GM23248 (cell line): ENCODE results near the gene MYBPC3. TPM values are rescaled to one million over a fixed set of nuclear protein-coding genes. Genes with fewer than 3 reads are reported as not detected.

Experiments
- DNase-seq: peaks from one replicate; pipeline ENCODE4 v3.0.0-alpha.2; 2015
- H2AFZ ChIP-seq: fragments of 200-600 bp; sonication (generic); 2 replicates; pipeline ENCODE4 v1.6.1; 2016; ENCODE audit warnings: antibody characterized with exemption
- H3F3A ChIP-seq: fragments of 200-600 bp; sonication (generic); 2 replicates; pipeline ENCODE4 v1.6.1; 2016; ENCODE audit warnings: mild to moderate bottlenecking, antibody characterized with exemption, mixed run types; ENCODE audit not compliant: insufficient read depth
- H3K27ac ChIP-seq: fragments of 200-600 bp; sonication (generic); 2 replicates; pipeline ENCODE4 v1.5.1; 2016; ENCODE audit warnings: mild to moderate bottlenecking
- H3K27me3 ChIP-seq: fragments of 200-600 bp; sonication (generic); replicated peaks from 2 replicates; pipeline ENCODE4 v1.6.1; 2016; ENCODE audit warnings: mild to moderate bottlenecking; ENCODE audit not compliant: insufficient read depth
- H3K36me3 ChIP-seq: fragments of 200-600 bp; sonication (generic); 2 replicates; pipeline ENCODE4 v1.6.1; 2016; ENCODE audit warnings: low read depth, mild to moderate bottlenecking
- H3K4me1 ChIP-seq: fragments of 200-600 bp; sonication (generic); 2 replicates; pipeline ENCODE4 v1.6.1; 2016; ENCODE audit warnings: mild to moderate bottlenecking; ENCODE audit not compliant: insufficient read depth
- H3K4me2 ChIP-seq: fragments of 200-600 bp; sonication (generic); one replicate; pipeline ENCODE4 v1.6.1; 2016; ENCODE audit warnings: mild to moderate bottlenecking; ENCODE audit not compliant: unreplicated experiment
- H3K4me3 ChIP-seq: fragments of 200-600 bp; sonication (generic); 2 replicates; pipeline ENCODE4 v1.5.1; 2016; ENCODE audit warnings: mild to moderate bottlenecking
- H3K79me2 ChIP-seq: fragments of 200-600 bp; sonication (generic); 2 replicates; pipeline ENCODE4 v1.6.1; 2016; ENCODE audit warnings: mild to moderate bottlenecking; ENCODE audit not compliant: insufficient read depth
- H3K9ac ChIP-seq: fragments of 200-600 bp; sonication (generic); 2 replicates; pipeline ENCODE4 v1.6.1; 2016; ENCODE audit warnings: mild to moderate bottlenecking
- H3K9me2 ChIP-seq: fragments of 200-600 bp; sonication (generic); 2 replicates; pipeline ENCODE4 v1.6.1; 2016; ENCODE audit warnings: mixed run types, mild to moderate bottlenecking, moderate library complexity; ENCODE audit not compliant: insufficient read depth
- H3K9me3 ChIP-seq: fragments of 200-600 bp; sonication (generic); one replicate; pipeline ENCODE4 v1.6.1; 2017; ENCODE audit warnings: low read depth
- H4K20me1 ChIP-seq: fragments of 200-600 bp; sonication (generic); 2 replicates; pipeline ENCODE4 v1.6.0; 2016; ENCODE audit not compliant: insufficient read depth
- EZH2 ChIP-seq: fragments of 200-600 bp; sonication (generic); IDR thresholded peaks from 2 replicates; pipeline ENCODE4 v1.6.1; 2018; ENCODE audit warnings: antibody characterized with exemption, mild to moderate bottlenecking; ENCODE audit not compliant: insufficient read depth, poor library complexity, severe bottlenecking
- EZH2phosphoT487 ChIP-seq: fragments of 200-600 bp; sonication (generic); IDR thresholded peaks from 2 replicates; pipeline ENCODE4 v1.6.1; 2018; ENCODE audit warnings: antibody characterized with exemption, moderate library complexity, mild to moderate bottlenecking, low read depth; ENCODE audit not compliant: insufficient read depth
- WGBS, 2 experiments: methylation state at CpG; one replicate each; pipeline ENCODE4 v1.1.6; 2015 to 2017; ENCODE audit warnings: low lambda C conversion rate in 2 of 2, low coverage in 1 of 2; ENCODE audit errors: missing lambda C conversion rate in 2 of 2; 5-methylcytosine and 5-hydroxymethylcytosine counted together
- in situ Hi-C: fragments of 300-500 bp; cut with MboI; formaldehyde crosslinking; loops from 2 replicates; pipeline ENCODE4 v1.15.0; 2020
- polyA plus RNA-seq: library from polyadenylated mRNA; unstranded; fragments of >200 nt; fragmentation: Nextera tagmentation; extraction: Ambion mirVana; gene quantifications from 2 replicates; pipeline ENCODE4 v1.2.1, GENCODE V29; 2016
- total RNA-seq: library from RNA; depleted of rRNA; stranded (reverse); fragments of >200 nt; shearing (Covaris generic); gene quantifications from 2 replicates; pipeline ENCODE4 v1.2.3, GENCODE V29; 2014

MYBPC3 gene
- total and polyA plus RNA-seq, 2 experiments from 2014 or later = not detected

GRCh38 chr11:47342036-47342803 lies 10.3 kb downstream of the MYBPC3 start:
- H3K36me3 ChIP-seq = no peaks in the 10 kb centered on the region
- no peak for DNase-seq
- H2AFZ ChIP-seq = no peak overlapping the region

GRCh38 chr11:47340980-47341775 lies 11.3 kb downstream of the MYBPC3 start:
- Histone ChIP-seq H3K9me3 (no peaks in the 10 kb centered on the region), H3K27me3 (no peaks in the 10 kb centered on the region)
- in situ Hi-C loops = no loop called here

More at GRCh38 chr11:47342036-47342803, 10.3 kb downstream of the MYBPC3 start:
- H4K20me1 ChIP-seq = no peaks in the 10 kb centered on the region
- H3K4me2 ChIP-seq = no peak overlapping the region
- no peaks in the 10 kb centered on the region for H3K27me3 ChIP-seq
- no peaks in the 10 kb centered on the region for H3K4me1 ChIP-seq
- H3K9me2 ChIP-seq = no peaks in the 10 kb centered on the region
- WGBS, 2 experiments = 77 to 79% methylated on average over 24 of the region's 24 CpGs
- H3K9me3 ChIP-seq = no peaks in the 10 kb centered on the region
- in situ Hi-C loops = no loop called here
- H3F3A ChIP-seq = no peaks in the 10 kb centered on the region
- no peak overlapping the region for H3K9ac ChIP-seq
- H3K79me2 ChIP-seq = no peaks in the 10 kb centered on the region
- no peak overlapping the region for H3K4me3 ChIP-seq
- TF ChIP-seq EZH2phosphoT487 (no peak), EZH2 (no peak)
- no peak overlapping the region for H3K27ac ChIP-seq

GRCh38 chr11:47340010-47340409 lies 12.5 kb downstream of the MYBPC3 start:
- Histone ChIP-seq H3K9ac (no peak overlapping the region), H3F3A (no peaks in the 10 kb centered on the region), H4K20me1 (no peaks in the 10 kb centered on the region), H3K4me2 (no peak overlapping the region), H2AFZ (no peak overlapping the region), H3K4me1 (no peaks in the 10 kb centered on the region), H3K79me2 (no peaks in the 10 kb centered on the region), H3K36me3 (no peaks in the 10 kb centered on the region), H3K9me2 (no peaks in the 10 kb centered on the region), H3K27me3 (no peaks in the 10 kb centered on the region), H3K27ac (no peak overlapping the region), H3K9me3 (no peaks in the 10 kb centered on the region), H3K4me3 (no peak overlapping the region)
- no peak for DNase-seq
- in situ Hi-C loops = no loop called here
- TF ChIP-seq EZH2 = no peak
- TF ChIP-seq EZH2phosphoT487 = no peak
- WGBS, 2 experiments = 72% methylated on average over 9 of the region's 9 CpGs

More at GRCh38 chr11:47340980-47341775, 11.3 kb downstream of the MYBPC3 start:
- Histone ChIP-seq H3K9ac (no peak overlapping the region), H3K4me1 (no peaks in the 10 kb centered on the region), H3K79me2 (no peaks in the 10 kb centered on the region), H2AFZ (no peak overlapping the region), H3K9me2 (no peaks in the 10 kb centered on the region), H3K27ac (no peak overlapping the region), H3F3A (no peaks in the 10 kb centered on the region), H3K4me3 (no peak overlapping the region), H4K20me1 (no peaks in the 10 kb centered on the region), H3K36me3 (no peaks in the 10 kb centered on the region), H3K4me2 (no peak overlapping the region)
- TF ChIP-seq EZH2phosphoT487 = no peak
- no peak for TF ChIP-seq EZH2
- DNase-seq = peak; percentile 34
- 41 to 46% methylated on average over 17 to 18 of the region's 18 CpGs for WGBS, 2 experiments

- H3K9ac ChIP-seq = no peak overlapping the region
- H3F3A ChIP-seq = no peaks in the 10 kb centered on the region
- TF ChIP-seq EZH2 (no peak), EZH2phosphoT487 (no peak)
- in situ Hi-C loops = no loop called here
- no peaks in the 10 kb centered on the region for H3K9me2 ChIP-seq
- H4K20me1 ChIP-seq = no peaks in the 10 kb centered on the region
- H3K4me1 ChIP-seq = no peaks in the 10 kb centered on the region
- H3K4me2 ChIP-seq = no peak overlapping the region
- no peaks in the 10 kb centered on the region for H3K36me3 ChIP-seq
- no peak overlapping the region for H3K27ac ChIP-seq
- no peaks in the 10 kb centered on the region for H3K27me3 ChIP-seq
- WGBS, 2 experiments = 73 to 77% methylated on average over 26 to 27 of the region's 27 CpGs
- no peaks in the 10 kb centered on the region for H3K79me2 ChIP-seq
- DNase-seq = no peak
- H3K4me3 ChIP-seq = no peak overlapping the region
- H3K9me3 ChIP-seq = no peaks in the 10 kb centered on the region
- no peak overlapping the region for H2AFZ ChIP-seq
Measured at GRCh38 chr11:47338396-47339241, 13.9 kb downstream of the MYBPC3 start.
